Fibroblast of the aortic adventitia (primary cell): ENCODE measurements around the gene VSNL1. TPM values are rescaled to one million over a fixed set of nuclear protein-coding genes. Genes with fewer than 3 reads are reported as not detected.

Experiments used
- DNase-seq: peaks from one replicate; pipeline ENCODE4 v3.0.0-alpha.2; 2010; ENCODE audit warnings: low read depth
- H3K4me3 ChIP-seq: 2 replicates; pipeline ENCODE4 v1.5.1; 2011; ENCODE audit warnings: low read depth, mild to moderate bottlenecking, control low read depth, low read length, moderate library complexity
- CTCF ChIP-seq: IDR thresholded peaks from 2 replicates; pipeline ENCODE4 v1.5.1; 2011; ENCODE audit warnings: mild to moderate bottlenecking, low read length, control low read depth, inconsistent platforms; ENCODE audit not compliant: insufficient read depth
- total RNA-seq: library from RNA; depleted of rRNA; stranded (reverse); fragments of >200 nt; gene quantifications from 2 replicates; pipeline ENCODE4 v1.2.3, GENCODE V29; 2012; ENCODE audit warnings: low replicate concordance

VSNL1 gene
- total RNA-seq, 1 donor: 3.7 TPM

GRCh38 chr2:17625446-17625845, 85.0 kb downstream of the VSNL1 start:
- TF ChIP-seq CTCF: no peak
- DNase-seq: no peak

DNA sequence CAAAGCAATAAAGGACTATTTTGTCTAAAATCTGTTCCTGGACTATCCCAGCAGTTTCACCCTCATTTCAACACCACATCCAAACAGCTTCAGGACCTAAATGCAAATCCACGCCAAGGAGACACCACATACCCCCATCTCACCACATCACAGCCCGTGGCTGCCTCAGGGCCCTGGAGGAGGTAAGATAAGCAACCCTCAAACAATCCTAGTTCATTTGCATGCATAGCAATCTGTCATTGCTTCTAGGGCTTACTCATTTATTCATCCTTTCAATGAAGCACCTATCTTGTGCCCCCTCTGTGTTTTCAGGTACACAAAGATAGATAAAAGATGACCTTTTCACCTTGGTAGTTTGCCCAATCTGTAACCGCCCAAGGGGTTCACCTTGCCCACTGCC, 86.5 kb downstream of the VSNL1 start:
- DNase-seq: no peak
- no peak for TF ChIP-seq CTCF
- no peak overlapping the region for H3K4me3 ChIP-seq

More at GRCh38 chr2:17625446-17625845, 85.0 kb downstream of the VSNL1 start:
- H3K4me3 ChIP-seq: no peak overlapping the region

- no peak for DNase-seq
- TF ChIP-seq CTCF: no peak
- H3K4me3 ChIP-seq: no peak overlapping the region
Measured at GRCh38 chr2:17627434-17627833, 86.9 kb downstream of the VSNL1 start.

GRCh38 chr2:17628349-17629261, 88.1 kb downstream of the VSNL1 start:
- DNase-seq: no peak
- TF ChIP-seq CTCF: no peak
- no peak overlapping the region for H3K4me3 ChIP-seq

DNA sequence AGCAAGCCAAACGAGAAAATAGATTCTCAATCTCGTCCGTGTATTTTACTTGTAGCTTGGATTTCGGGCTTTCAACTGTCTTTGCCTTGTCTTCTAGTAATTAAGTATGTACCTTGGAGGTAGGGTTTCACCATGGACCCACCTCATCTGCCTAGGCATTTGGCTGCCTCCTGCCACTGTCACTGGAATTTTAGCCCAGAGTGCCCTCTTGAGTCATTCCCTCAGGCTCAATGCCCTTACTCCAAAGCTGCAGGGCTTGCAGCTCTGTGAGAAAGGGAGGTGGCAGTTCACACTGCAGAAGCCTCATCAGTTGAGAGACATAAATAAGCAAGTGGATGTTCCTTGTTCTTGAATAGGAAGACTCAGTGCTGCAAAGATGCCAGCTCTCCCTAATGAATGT, 89.6 kb downstream of the VSNL1 start:
- DNase-seq: no peak
- H3K4me3 ChIP-seq: no peak overlapping the region
- no peak for TF ChIP-seq CTCF

- no peak for TF ChIP-seq CTCF
- H3K4me3 ChIP-seq: no peak overlapping the region
- DNase-seq: no peak
Measured at GRCh38 chr2:17634997-17635396, 94.5 kb downstream of the VSNL1 start.

GRCh38 chr2:17636257-17636656, 95.8 kb downstream of the VSNL1 start:
- DNase-seq: no peak

More at GRCh38 chr2:17636257-17636656, 95.8 kb downstream of the VSNL1 start:
- no peak overlapping the region for H3K4me3 ChIP-seq
- TF ChIP-seq CTCF: no peak
